Measurements from ENCODE around the gene ARFRP1. TPM values are rescaled to one million over a fixed set of nuclear protein-coding genes. Genes with fewer than 3 reads are reported as not detected.

ARFRP1 gene
- total RNA-seq, 1 experiment from 2014 or later: 119 TPM

DNA sequence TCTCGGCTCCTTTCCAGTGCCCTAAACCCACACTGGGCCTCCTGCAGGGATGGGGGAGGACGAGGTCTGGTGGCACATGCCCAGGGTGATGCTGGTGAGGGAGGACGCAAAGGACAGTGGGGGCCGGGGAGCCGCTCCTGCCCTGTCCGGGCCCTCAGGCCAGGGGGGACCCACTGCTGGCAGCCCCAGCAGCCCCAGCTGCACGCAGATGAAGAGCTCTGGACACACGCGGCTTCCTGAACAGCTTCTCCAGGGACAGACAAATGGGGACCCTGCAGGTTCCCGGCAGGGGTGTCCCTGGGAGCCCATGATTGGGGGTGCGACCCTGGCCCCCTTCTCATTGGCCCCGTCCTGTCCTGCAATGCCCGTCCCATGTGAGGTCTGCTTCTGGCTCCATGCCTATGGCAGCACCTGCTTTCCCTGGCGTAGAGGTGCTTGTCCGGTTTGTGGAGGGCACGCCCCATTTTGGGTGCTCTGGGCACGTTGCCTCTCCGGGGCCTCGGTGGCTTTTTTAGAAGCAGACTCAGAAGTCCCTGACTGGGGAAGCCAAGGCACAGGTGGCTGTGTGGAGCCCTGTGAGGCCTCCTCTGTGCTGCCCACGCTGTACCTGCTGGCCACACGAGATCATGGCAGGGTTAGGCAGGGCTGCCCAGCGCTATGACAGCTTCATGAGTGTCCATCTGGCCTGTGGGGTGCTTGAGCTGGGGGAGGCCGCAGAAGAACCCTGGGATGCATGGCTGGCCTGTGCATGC lies 26.7 kb downstream of the ARFRP1 start:
- Histone ChIP-seq H3K36me3 (ENCODE audit: control insufficient read depth, insufficient read depth, low read length) (no peaks in the 10 kb centered on the region), H3K4me1 (peaks cover 19% of the 10 kb centered on the region), H3K9me3 (no peaks in the 10 kb centered on the region), H3K4me3 (ENCODE audit: low read depth, low read length) (no peak overlapping the region), H3K27me3 (replicated peaks; ENCODE audit: control insufficient read depth, insufficient read depth, low read length) (no peaks in the 10 kb centered on the region)
- no TSS peak for BruUV-seq (replicated peaks)
- TF ChIP-seq, protein P1, sequence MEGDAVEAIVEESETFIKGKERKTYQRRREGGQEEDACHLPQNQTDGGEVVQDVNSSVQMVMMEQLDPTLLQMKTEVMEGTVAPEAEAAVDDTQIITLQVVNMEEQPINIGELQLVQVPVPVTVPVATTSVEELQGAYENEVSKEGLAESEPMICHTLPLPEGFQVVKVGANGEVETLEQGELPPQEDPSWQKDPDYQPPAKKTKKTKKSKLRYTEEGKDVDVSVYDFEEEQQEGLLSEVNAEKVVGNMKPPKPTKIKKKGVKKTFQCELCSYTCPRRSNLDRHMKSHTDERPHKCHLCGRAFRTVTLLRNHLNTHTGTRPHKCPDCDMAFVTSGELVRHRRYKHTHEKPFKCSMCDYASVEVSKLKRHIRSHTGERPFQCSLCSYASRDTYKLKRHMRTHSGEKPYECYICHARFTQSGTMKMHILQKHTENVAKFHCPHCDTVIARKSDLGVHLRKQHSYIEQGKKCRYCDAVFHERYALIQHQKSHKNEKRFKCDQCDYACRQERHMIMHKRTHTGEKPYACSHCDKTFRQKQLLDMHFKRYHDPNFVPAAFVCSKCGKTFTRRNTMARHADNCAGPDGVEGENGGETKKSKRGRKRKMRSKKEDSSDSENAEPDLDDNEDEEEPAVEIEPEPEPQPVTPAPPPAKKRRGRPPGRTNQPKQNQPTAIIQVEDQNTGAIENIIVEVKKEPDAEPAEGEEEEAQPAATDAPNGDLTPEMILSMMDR (IDR thresholded peaks at IDR 0.05; ENCODE audit: insufficient read depth in 1 of 2, low read depth in 1 of 2, low read length in 1 of 2, severe bottlenecking in 1 of 2, unreplicated experiment in 1 of 2): no peak
- H3K27ac Mint-ChIP-seq (ENCODE audit: unreplicated experiment): no peak overlapping the region
- no peak for DNase-seq
- POLR2A ChIA-PET: no interaction called here
- CTCF ChIA-PET: interaction anchor here (0.6 kb wide), 1 partner anchor 128 kb away, joined by 3 read pairs; no protein-coding TSS in a partner anchor
- peaks cover 45% of the 10 kb centered on the region for H3K36me3 Mint-ChIP-seq (ENCODE audit: insufficient read depth, unreplicated experiment)
- H3K4me1 Mint-ChIP-seq (ENCODE audit: low read depth, unreplicated experiment): no peaks in the 10 kb centered on the region
- intact Hi-C loops (cut with micrococcal nuclease; ENCODE audit: unreplicated experiment): no loop called here
- H3K9me3 Mint-ChIP-seq (ENCODE audit: unreplicated experiment): no peaks in the 10 kb centered on the region
- H3K27me3 Mint-ChIP-seq (ENCODE audit: insufficient read depth, unreplicated experiment): no peaks in the 10 kb centered on the region
- H3K4me3 Mint-ChIP-seq (ENCODE audit: unreplicated experiment): no peak overlapping the region

DNA sequence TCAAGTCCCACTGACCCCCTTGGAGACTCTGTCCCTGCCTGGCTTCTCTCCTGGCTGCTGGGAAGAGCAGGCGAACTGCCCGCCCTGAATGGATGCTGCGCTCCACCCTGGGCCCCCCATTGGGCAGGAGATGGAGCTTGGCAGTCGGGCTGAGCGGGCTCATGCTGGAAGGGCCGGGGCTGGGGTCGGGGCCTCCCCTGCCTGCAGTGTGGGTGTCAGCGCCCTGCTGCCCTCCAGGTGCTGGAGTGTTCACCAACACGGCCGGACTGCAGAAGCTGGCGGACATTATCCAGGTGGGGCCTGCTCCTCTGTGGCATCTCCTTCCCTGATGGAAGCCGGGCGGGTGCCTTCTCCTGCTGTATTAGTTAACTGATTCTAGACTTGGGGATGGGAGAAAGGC lies 27.3 kb downstream of the ARFRP1 start:
- peaks cover 45% of the 10 kb centered on the region for H3K36me3 Mint-ChIP-seq (ENCODE audit: insufficient read depth, unreplicated experiment)
- ChIA-PET POLR2A (no interaction called here), CTCF (no interaction called here)
- TF ChIP-seq, protein P1 (IDR thresholded peaks at IDR 0.05; ENCODE audit: insufficient read depth in 1 of 2, low read depth in 1 of 2, low read length in 1 of 2, severe bottlenecking in 1 of 2, unreplicated experiment in 1 of 2): no peak
- no peak for DNase-seq
- H3K27me3 ChIP-seq (replicated peaks; ENCODE audit: control insufficient read depth, insufficient read depth, low read length): no peaks in the 10 kb centered on the region
- no peak overlapping the region for H3K4me3 Mint-ChIP-seq (ENCODE audit: unreplicated experiment)
- H3K9me3 Mint-ChIP-seq (ENCODE audit: unreplicated experiment): no peaks in the 10 kb centered on the region
- H3K36me3 ChIP-seq (ENCODE audit: control insufficient read depth, insufficient read depth, low read length): no peaks in the 10 kb centered on the region
- no peaks in the 10 kb centered on the region for H3K27me3 Mint-ChIP-seq (ENCODE audit: insufficient read depth, unreplicated experiment)
- H3K9me3 ChIP-seq: no peaks in the 10 kb centered on the region
- H3K4me3 ChIP-seq (ENCODE audit: low read depth, low read length): no peak overlapping the region
- intact Hi-C loops (cut with micrococcal nuclease; ENCODE audit: unreplicated experiment): no loop called here
- H3K4me1 Mint-ChIP-seq (ENCODE audit: low read depth, unreplicated experiment): no peaks in the 10 kb centered on the region
- peaks cover 13% of the 10 kb centered on the region for H3K4me1 ChIP-seq
- no TSS peak for BruUV-seq (replicated peaks)
- no peak overlapping the region for H3K27ac Mint-ChIP-seq (ENCODE audit: unreplicated experiment)

DNA sequence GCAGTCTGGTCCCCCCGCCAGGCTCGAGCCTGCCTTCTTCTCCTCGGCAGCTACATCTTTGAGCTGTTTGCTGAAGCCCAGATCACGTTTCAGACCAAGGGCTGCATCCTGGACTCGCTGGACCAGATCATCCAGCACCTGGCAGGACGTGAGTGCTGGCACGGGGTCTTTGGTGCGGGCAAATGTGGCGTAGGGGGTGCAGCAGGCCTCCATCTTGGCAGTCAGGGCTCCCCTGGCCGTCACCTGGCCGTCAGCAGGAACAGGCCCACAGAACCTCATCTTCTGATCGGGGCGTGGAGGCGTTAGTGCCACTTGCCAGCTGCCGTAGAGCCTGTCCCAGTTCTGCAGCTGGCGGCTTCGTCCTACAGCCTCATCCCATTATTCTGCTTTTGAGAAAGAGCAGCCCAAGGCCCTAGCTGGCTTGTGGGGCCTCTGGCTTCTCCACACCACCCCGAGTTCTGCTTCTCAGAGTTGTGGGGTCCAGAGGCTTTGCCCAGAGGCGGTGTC lies 27.9 kb downstream of the ARFRP1 start:
- H3K9me3 Mint-ChIP-seq (ENCODE audit: unreplicated experiment): no peaks in the 10 kb centered on the region
- TF ChIP-seq, protein P1 (IDR thresholded peaks at IDR 0.05; ENCODE audit: insufficient read depth in 1 of 2, low read depth in 1 of 2, low read length in 1 of 2, severe bottlenecking in 1 of 2, unreplicated experiment in 1 of 2): no peak
- peaks cover 40% of the 10 kb centered on the region for H3K36me3 Mint-ChIP-seq (ENCODE audit: insufficient read depth, unreplicated experiment)
- H3K9me3 ChIP-seq: no peaks in the 10 kb centered on the region
- intact Hi-C loops (cut with micrococcal nuclease; ENCODE audit: unreplicated experiment): no loop called here
- no peaks in the 10 kb centered on the region for H3K4me1 Mint-ChIP-seq (ENCODE audit: low read depth, unreplicated experiment)
- no peak overlapping the region for H3K4me3 Mint-ChIP-seq (ENCODE audit: unreplicated experiment)
- no peaks in the 10 kb centered on the region for H3K36me3 ChIP-seq (ENCODE audit: control insufficient read depth, insufficient read depth, low read length)
- ChIA-PET POLR2A (no interaction called here), CTCF (interaction anchor here (0.7 to 0.9 kb wide), 2 partner anchors 138 to 142 kb away, joined by 3 read pairs; no protein-coding TSS in a partner anchor)
- no peaks in the 10 kb centered on the region for H3K27me3 ChIP-seq (replicated peaks; ENCODE audit: control insufficient read depth, insufficient read depth, low read length)
- DNase-seq: no peak
- no peaks in the 10 kb centered on the region for H3K27me3 Mint-ChIP-seq (ENCODE audit: insufficient read depth, unreplicated experiment)
- H3K4me1 ChIP-seq: peaks cover 10% of the 10 kb centered on the region
- H3K4me3 ChIP-seq (ENCODE audit: low read depth, low read length): no peak overlapping the region
- H3K27ac Mint-ChIP-seq (ENCODE audit: unreplicated experiment): no peak overlapping the region
- no TSS peak for BruUV-seq (replicated peaks)

All from Caco-2 (cell line).